Brain microvascular endothelial cell (primary cell): ENCODE results near the gene GPR137.
"Not testable (repeated sequence)": the region's sequence is repeated elsewhere in the genome, so short reads cannot be mapped to it uniquely, and the experiment has no call there.

ENCODE experiments used
- DNase-seq: peaks from one replicate; pipeline ENCODE4 v3.0.0-alpha.2; 2020
- H3K27ac ChIP-seq: fragments of 250-450 bp; sonication (Bioruptor Pico); 2 replicates; pipeline ENCODE4 v1.5.1; 2020; ENCODE audit warnings: mild to moderate bottlenecking, moderate library complexity
- H3K27me3 ChIP-seq: fragments of 250-450 bp; sonication (Bioruptor Pico); replicated peaks from 2 replicates; pipeline ENCODE4 v1.5.1; 2020; ENCODE audit warnings: mild to moderate bottlenecking
- H3K36me3 ChIP-seq: fragments of 250-450 bp; sonication (Bioruptor Pico); replicated peaks from 2 replicates; pipeline ENCODE4 v1.5.1; 2020; ENCODE audit warnings: mild to moderate bottlenecking
- H3K4me3 ChIP-seq: 2 replicates; pipeline ENCODE4 v1.5.1; 2011; ENCODE audit warnings: low read depth, mild to moderate bottlenecking, control low read depth, low read length, moderate library complexity
- CTCF ChIP-seq: IDR thresholded peaks from 2 replicates; pipeline ENCODE4 v1.5.1; 2011; ENCODE audit warnings: low read depth, mild to moderate bottlenecking, moderate library complexity, low read length, control low read depth, inconsistent platforms; ENCODE audit errors: missing control alignments
- in situ Hi-C: cut with HindIII; loops from 2 replicates; pipeline ENCODE4 v1.10.0; 2017; ENCODE audit warnings: low sequenced_read_pairs, low pct_ligation_motif_present

Gene GPR137

GRCh38 chr11:64244966-64245365 lies 40.7 kb upstream of the GPR137 start:
- H3K27ac ChIP-seq: peak overlapping the region; percentile 73
- in situ Hi-C loops: no loop called here
- TF ChIP-seq CTCF: no peak
- DNase-seq: no peak
- peaks cover 11% of the 10 kb centered on the region for H3K36me3 ChIP-seq
- no peaks in the 10 kb centered on the region for H3K27me3 ChIP-seq
- H3K4me3 ChIP-seq: peak overlapping the region; percentile 97

GRCh38 chr11:64245401-64245796 lies 40.2 kb upstream of the GPR137 start:
- H3K27ac ChIP-seq: peak overlapping the region; percentile 73
- peak overlapping the region; percentile 97 for H3K4me3 ChIP-seq
- no peak for DNase-seq

DNA sequence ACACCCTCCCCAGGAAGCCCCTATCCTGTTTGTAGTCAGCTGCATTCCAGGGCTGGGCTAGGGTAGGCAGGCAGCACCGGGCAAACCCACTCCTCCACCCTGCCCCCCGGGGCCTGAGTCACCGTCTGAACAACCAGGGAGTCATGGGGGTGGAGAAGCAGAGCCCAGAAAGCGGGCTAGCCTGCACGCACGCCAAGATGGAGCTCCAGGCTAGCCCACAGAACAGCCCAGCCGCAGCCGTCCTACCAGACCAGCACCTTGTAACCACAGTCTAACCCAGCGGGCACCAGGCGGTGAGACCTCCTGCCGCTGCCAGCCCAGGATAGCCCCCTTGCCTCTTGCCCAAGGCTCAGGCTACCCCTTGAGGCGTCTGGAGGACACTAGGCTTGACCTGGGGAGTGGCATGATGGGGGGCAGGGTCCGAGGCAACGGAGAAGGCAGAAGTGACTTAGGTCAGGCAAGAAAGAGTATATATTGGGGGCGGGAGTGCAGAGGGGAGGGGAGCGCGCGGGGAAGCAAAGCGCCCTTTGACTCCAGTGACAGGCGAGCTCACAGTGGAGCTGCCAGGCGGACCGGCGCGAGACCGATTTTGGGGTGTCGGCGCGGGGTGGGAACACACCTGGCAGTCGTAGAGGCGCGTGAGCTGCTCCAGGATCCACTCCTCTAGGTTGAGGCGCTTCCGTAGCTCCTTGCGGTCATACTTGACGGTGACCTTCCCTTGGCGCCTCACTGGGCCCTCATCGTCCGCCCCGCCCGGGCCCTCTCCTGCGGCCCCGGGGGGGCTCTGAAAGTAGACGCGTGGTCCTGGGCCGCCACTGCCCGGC lies 39.6 kb upstream of the GPR137 start:
- peak; percentile 92 for DNase-seq
- no peak for TF ChIP-seq CTCF
- H3K36me3 ChIP-seq: peaks cover 11% of the 10 kb centered on the region
- H3K4me3 ChIP-seq: peak overlapping the region; percentile 97
- in situ Hi-C loops: no loop called here
- peak overlapping the region; percentile 73 for H3K27ac ChIP-seq
- H3K27me3 ChIP-seq: no peaks in the 10 kb centered on the region

More at GRCh38 chr11:64245401-64245796, 40.2 kb upstream of the GPR137 start:
- no peak for TF ChIP-seq CTCF
- Histone ChIP-seq H3K27me3 (no peaks in the 10 kb centered on the region), H3K36me3 (peaks cover 11% of the 10 kb centered on the region)
- in situ Hi-C loops: no loop called here

GRCh38 chr11:64246621-64246870 lies 39.1 kb upstream of the GPR137 start:
- H3K27me3 ChIP-seq, DNase-seq, H3K4me3 ChIP-seq, in situ Hi-C loops: not testable (repeated sequence)
- H3K36me3 ChIP-seq: peaks cover 11% of the 10 kb centered on the region
- peak overlapping the region; percentile 73 for H3K27ac ChIP-seq

DNA sequence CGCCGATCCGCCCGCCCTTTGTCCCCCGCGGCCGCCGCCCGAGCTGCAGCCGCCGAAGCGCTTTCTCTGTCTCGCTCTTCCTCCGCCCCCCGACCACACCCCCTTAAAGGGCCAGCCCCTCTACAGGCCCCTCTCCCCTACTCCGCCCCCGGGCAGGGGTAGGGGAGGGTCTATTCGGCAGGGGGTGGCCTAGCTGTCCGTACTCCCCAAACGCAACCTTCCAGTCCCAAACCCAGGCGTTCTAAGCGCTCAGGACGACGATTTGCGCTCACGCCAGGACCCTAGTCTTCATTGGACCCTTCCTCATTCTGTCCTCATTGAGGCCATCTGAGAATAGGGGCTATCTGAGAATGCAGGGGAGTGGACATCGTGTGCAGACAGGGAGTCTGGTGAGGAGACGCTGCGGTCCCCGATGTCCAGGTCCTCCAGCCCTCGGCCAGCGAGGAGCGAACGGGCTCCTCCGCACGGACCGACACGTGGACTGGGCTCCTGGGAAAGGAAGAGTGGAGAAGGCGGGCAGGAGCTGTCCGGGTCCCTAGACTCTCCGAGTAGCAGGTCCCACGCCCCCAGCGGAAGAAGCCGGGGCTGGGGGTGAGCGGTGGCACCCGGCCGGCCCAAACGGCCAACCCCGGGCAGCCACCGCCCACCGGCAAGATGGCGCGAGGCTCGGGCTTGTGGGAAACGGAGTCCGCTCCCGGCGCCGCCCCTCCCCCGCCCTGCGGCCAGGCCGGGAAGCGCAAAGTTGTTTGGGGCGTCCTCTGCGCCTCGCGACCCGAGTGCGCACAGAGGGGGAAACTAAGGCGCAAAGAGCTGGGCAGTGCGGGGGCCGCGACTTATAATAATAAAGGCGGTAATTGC lies 38.5 kb upstream of the GPR137 start, which contains the start of gene PPP1R14B:
Gene PPP1R14B, minus strand, starts transcription at position 73 of the 858 bp plus-strand sequence. CDS start 270 bp downstream, outside the sequence.
- DNase-seq: peak; percentile 74
- Histone ChIP-seq H3K27ac (peak within 1 kb of the TSS; percentile 73), H3K4me3 (peak within 1 kb of the TSS; percentile 97), H3K36me3 (peaks cover 11% of the 10 kb centered on the region), H3K27me3 (no peaks in the 10 kb centered on the region)
- TF ChIP-seq CTCF: no peak
- in situ Hi-C loops: no loop called here
